ENCODE measurements around the gene PRPF19. TPM values are rescaled to one million over a fixed set of nuclear protein-coding genes. Genes with fewer than 3 reads are reported as not detected.

The PRPF19 gene
- total RNA-seq, 4 donors from 2014 or later, result 65.0 to 90.2 (median 84.1) TPM

GRCh38 chr11:60891103-60891741 lies 15.2 kb downstream of the PRPF19 start:
- TF ChIP-seq CTCF (IDR thresholded peaks at IDR 0.05), result no peak
- TF ChIP-seq POLR2A (IDR thresholded peaks at IDR 0.05), result no peak
- Histone ChIP-seq H3K36me3 (peaks cover 3 to 74% (median 27%) of the 10 kb centered on the region in 3 donors), H3K27me3 (no peaks in the 10 kb centered on the region), H3K9me3 (no peaks in the 10 kb centered on the region), H3K27ac (peak overlapping the region in 1 of 4 donors; percentile 28), H3K4me3 (no peak overlapping the region), H3K4me1 (peaks cover 0 to 18% (median 0%) of the 10 kb centered on the region in 3 donors)
- DNase-seq, result no peak
- 83 to 84% methylated on average over 5 to 7 of the region's 7 CpGs for WGBS, 2 donors
- intact Hi-C loops (cut with DNase I), result no loop called here

GRCh38 chr11:60890696-60891095 lies 15.7 kb downstream of the PRPF19 start:
- H3K27me3 ChIP-seq, result no peaks in the 10 kb centered on the region
- intact Hi-C loops (cut with DNase I), result no loop called here
- TF ChIP-seq POLR2A (IDR thresholded peaks at IDR 0.05) (no peak), CTCF (IDR thresholded peaks at IDR 0.05) (no peak)
- peaks cover 0 to 18% (median 0%) of the 10 kb centered on the region in 3 donors for H3K4me1 ChIP-seq
- peak overlapping the region in 1 of 4 donors; percentile 28 for H3K27ac ChIP-seq
- no peak for DNase-seq
- no peaks in the 10 kb centered on the region for H3K9me3 ChIP-seq
- no peak overlapping the region for H3K4me3 ChIP-seq
- peaks cover 3 to 69% (median 22%) of the 10 kb centered on the region in 3 donors for H3K36me3 ChIP-seq
- WGBS, 2 donors, result 40 to 60% methylated on average over 4 to 5 of the region's 5 CpGs

GRCh38 chr11:60889869-60890311 lies 16.5 kb downstream of the PRPF19 start:
- Histone ChIP-seq H3K4me1 (peaks cover 0 to 18% (median 0%) of the 10 kb centered on the region in 3 donors), H3K27me3 (no peaks in the 10 kb centered on the region), H3K9me3 (no peaks in the 10 kb centered on the region), H3K27ac (no peak overlapping the region), H3K36me3 (peaks cover 3 to 61% (median 15%) of the 10 kb centered on the region in 3 donors), H3K4me3 (no peak overlapping the region)
- TF ChIP-seq POLR2A (IDR thresholded peaks at IDR 0.05) (no peak), CTCF (IDR thresholded peaks at IDR 0.05) (no peak)
- 59 to 64% methylated on average over 6 of the region's 6 CpGs for WGBS, 2 donors
- intact Hi-C loops (cut with DNase I), result no loop called here
- DNase-seq, result no peak

- no peak for DNase-seq
- intact Hi-C loops (cut with DNase I), result no loop called here
- no peak overlapping the region for H3K27ac ChIP-seq
Measured at GRCh38 chr11:60887556-60887955, 18.8 kb downstream of the PRPF19 start.

More at GRCh38 chr11:60887556-60887955, 18.8 kb downstream of the PRPF19 start:
- Histone ChIP-seq H3K27me3 (no peaks in the 10 kb centered on the region), H3K4me3 (no peak overlapping the region), H3K36me3 (peaks cover 0 to 38% (median 2%) of the 10 kb centered on the region in 3 donors), H3K9me3 (no peaks in the 10 kb centered on the region), H3K4me1 (peaks cover 0 to 18% (median 0%) of the 10 kb centered on the region in 3 donors)
- TF ChIP-seq CTCF (IDR thresholded peaks at IDR 0.05) (peak in 3 of 6 experiments; percentile 26 to 55 (median 53)), POLR2A (IDR thresholded peaks at IDR 0.05) (no peak)
- WGBS, 2 donors, result 61 to 66% methylated on average over 4 to 5 of the region's 5 CpGs
